Stimulated activated CD8-positive, alpha-beta memory T cell treated with anti-CD3 and anti-CD28 coated beads, Interleukin-4, amount 100 ng/mL, for 24 hours (primary cell): ENCODE results near the gene GALNTL6.

Experiments used
- DNase-seq: peaks from one replicate; pipeline ENCODE4 v3.0.0-alpha.2; 2020; ENCODE audit warnings: low read depth

The GALNTL6 gene

DNA sequence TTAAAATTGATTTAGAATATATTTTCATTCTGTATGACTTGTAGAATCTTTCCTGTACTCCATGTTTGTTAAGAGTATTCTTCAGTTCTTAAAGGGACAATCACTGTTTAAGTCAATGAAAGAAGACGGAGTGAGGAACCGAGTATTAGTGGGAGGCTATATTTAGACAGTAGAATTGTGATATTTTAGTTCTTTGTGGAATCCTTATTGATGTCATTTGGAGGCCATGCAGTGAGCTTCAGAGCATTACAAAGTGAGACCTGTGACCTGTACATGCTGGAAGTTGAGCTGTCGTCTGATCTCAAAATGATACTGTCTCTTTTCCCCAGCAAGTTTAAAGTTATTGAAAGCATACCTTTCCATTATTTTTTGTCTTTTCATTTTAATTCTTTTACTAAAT is 394.7 kb downstream of the GALNTL6 start:
- no peak for DNase-seq

DNA sequence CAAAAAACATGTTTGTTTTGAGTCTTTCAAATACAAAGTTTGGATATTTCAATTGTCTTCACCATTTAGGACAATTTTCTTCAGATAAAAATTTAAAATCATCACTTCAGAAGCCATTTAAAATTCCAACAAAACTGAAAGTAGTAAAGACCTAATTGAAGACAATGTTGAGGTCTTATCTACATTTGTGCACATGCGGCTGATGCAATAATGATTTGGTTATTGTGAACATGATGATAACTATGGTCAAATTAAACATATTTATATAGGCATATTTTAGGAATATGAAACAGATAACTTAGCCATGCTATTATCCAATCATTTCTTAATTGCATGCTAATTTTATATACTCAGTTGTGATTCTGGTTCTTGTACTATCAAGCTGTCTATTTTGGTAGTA is 407.5 kb downstream of the GALNTL6 start:
- no peak for DNase-seq

DNA sequence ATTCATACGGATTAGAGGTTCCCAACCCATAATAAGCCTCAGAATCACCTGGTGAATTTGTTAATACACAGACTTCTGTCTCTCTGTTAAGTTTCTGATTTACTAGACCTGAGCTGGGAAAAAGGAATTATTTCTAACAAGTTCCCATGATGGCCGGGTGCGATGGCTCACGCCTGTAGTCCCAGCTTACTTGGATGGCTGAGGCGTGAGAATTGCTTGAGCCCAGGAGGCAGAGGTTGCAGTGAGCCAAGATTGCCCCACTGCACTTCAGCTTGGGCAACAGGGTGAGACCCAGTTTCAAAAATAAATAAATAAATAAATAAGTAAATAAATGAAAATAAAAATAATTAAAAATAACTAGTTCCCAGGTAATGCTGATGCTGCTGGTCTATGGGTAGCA is 412.3 kb downstream of the GALNTL6 start:
- no peak for DNase-seq

DNA sequence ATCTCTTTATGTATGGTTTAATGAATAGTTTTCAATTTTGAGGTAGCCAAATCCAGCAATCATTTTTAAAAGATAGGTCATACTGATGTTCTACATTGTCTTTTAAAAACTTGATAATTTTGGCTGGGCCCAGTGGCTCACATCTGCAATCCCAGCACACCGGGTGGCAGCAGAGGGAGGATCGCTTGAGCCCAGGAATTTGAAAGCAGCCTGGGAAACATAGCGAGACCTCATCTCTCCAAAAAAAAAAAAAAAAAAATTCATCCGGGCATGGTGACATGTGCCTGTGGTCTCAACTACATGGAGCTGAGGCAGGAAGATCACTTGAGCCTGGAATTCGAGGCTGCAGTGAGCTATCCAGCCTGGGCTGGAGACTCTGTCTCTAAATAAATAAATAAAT is 419.8 kb downstream of the GALNTL6 start:
- DNase-seq: no peak

DNA sequence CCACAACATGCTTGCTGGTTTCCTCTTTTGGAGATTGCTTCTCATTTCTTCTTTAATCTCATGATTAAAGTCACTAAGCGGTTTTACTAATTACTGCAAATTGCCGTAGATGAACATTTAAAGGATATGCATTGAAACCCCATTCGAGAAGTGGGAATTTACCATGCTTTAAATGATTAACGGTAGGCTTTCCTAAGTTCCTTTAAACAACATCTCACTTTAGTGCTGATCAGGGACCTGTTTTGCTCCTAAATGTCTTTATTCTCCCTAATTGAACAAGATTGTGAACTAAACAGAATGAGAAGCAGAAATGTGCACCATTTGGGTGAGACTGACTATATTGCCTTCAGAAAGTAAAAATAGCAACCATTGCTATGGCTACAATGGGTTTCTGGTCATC is 430.3 kb downstream of the GALNTL6 start:
- no peak for DNase-seq

DNA sequence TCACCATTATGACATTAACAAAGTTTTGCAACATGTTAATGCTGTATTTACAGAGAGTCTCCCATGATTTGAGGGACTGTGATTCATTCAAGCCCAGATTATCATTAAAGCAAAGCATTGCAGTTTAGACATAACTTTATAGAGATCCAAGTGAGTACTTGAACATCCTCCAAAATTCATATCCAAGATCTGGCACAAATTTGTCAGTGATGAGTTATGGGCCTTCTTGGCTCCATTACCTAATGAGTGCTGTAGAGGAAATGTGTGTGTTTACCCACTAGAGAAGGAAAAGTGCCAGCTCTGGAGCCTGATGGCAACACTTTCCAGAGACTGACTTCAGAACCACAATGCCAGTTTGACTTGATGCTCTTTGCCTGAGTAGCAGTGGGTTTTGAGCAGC is 432.3 kb downstream of the GALNTL6 start:
- no peak for DNase-seq

DNA sequence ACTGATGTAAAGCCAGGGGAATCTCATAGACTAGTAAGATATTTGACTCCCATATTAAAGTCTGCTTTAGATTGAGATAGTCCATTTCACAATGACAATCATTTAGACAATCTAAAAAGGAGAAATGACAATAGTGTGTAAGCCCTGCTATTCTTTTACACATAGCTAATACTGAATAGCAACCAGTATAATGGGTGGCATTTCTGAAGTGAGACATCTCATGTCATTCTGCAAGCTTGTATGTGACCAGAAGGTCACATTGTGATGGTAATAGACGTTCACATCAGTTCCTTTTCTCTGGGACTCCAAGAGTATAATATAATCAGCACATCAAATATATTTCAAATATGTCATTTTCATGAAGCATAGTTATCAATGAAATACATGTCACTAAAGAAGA is 440.2 kb downstream of the GALNTL6 start:
- DNase-seq: no peak

DNA sequence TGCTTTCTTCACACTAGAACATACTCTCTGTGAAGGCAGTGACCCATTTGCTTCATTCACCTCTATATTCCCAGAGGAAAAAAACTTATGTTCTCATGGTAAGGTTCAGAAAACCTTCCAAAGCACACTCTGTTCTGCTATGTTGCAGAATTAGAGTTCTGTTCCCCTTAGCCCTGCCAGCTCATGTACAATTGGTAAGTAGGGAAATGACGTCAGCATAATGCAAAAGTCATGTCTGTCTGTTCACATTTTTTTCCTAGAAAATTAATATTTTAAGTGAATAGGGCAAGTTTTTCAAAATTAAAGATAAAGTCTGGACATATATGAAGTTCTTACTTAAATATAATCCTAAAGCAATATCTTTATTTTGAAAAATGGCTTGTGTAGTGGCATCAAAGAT is 443.6 kb downstream of the GALNTL6 start:
- no peak for DNase-seq

- no peak for DNase-seq
Observed at GRCh38 chr4:172270397-172270796, 457.2 kb downstream of the GALNTL6 start.

- no peak for DNase-seq
Observed at GRCh38 chr4:172287117-172287516, 473.9 kb downstream of the GALNTL6 start.

- DNase-seq: no peak
Observed at GRCh38 chr4:172305698-172306097, 492.5 kb downstream of the GALNTL6 start.

GRCh38 chr4:172308078-172308477 is 494.9 kb downstream of the GALNTL6 start:
- DNase-seq: no peak

- no peak for DNase-seq
Observed at GRCh38 chr4:172311682-172312081, 498.5 kb downstream of the GALNTL6 start.

GRCh38 chr4:172323288-172323687 is 510.1 kb downstream of the GALNTL6 start:
- no peak for DNase-seq

- no peak for DNase-seq
Observed at GRCh38 chr4:172344308-172344938, 531.2 kb downstream of the GALNTL6 start.

DNA sequence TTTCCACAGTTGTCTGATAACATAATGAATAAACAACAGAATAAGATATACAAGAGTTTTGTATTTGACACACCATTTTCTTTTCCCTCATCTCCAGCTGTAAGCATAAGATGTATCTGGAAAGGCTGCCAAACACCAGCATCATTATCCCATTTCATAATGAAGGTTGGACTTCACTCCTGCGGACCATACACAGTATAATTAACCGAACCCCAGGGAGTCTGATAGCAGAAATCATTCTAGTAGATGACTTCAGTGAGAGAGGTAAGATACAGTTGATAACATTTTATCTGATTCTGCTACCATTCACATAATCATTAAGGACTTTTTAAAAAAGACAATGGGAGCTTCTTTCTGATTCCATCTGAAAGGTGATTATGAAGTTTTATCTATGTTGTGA is 535.2 kb downstream of the GALNTL6 start:
- DNase-seq: no peak

DNA sequence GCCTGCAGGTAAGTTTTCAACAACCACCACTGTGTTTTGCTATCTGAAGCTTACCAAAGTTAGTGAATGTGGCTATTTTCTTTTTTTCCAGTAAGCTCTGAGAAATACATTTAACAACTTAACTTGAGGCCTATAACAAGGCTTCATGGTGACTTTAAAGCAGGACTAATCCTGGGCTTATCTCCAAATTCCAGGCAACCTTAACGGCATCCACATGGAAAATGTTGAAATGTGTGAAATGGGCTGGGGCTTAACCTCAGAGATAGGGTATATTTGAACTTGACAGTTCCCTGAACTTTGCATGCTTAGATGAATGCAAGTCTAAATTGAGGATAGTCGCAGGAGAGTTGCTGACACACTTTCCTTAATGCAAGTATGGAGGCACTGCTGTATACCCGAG is 539.2 kb downstream of the GALNTL6 start:
- no peak for DNase-seq

GRCh38 chr4:172356016-172356415 is 542.8 kb downstream of the GALNTL6 start:
- no peak for DNase-seq

DNA sequence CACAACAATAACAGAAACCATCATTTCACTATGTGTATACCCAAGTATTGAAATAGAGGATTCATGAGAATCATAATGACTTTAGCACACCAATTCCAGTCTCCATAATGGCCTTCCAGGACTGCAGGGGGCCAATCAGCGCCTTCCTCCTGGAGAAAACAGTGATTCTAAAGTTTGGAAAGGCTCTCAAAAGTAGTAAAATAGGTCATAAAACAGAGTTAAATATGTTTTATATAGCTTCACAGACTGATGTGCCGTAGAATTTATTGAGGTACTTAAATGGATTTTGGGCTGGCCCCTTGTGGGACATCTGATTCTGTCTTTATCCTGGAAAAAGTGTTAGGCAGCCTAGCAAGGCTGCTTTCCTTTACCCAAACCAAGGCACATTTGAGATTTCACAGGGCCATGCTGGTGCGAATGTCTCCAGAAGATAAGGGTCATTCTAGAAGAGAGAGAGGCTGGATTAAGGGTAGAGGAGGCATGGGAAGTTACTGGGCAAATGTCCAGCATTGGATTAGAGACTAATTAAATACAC is 543.9 kb downstream of the GALNTL6 start:
- no peak for DNase-seq

DNA sequence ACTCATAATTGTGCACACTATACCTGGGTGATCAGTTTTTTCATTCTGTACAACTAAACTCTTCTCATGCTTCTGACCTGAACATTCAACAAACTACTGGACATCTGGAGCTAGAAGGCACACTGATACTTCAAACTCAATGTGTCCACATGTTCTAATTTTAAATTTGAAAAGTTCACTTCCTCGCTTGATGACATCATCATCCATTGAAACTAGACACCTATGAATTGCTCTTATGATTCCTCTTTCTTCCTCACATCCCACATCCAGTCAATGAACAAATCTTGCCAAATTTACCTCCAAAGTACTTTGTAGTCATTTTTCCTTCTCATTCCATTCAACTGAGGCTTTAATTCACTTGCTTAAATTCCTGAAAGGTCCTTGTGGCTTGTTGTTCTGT is 549.4 kb downstream of the GALNTL6 start:
- DNase-seq: no peak

- DNase-seq: no peak
Observed at GRCh38 chr4:172369471-172369959, 556.3 kb downstream of the GALNTL6 start.

DNA sequence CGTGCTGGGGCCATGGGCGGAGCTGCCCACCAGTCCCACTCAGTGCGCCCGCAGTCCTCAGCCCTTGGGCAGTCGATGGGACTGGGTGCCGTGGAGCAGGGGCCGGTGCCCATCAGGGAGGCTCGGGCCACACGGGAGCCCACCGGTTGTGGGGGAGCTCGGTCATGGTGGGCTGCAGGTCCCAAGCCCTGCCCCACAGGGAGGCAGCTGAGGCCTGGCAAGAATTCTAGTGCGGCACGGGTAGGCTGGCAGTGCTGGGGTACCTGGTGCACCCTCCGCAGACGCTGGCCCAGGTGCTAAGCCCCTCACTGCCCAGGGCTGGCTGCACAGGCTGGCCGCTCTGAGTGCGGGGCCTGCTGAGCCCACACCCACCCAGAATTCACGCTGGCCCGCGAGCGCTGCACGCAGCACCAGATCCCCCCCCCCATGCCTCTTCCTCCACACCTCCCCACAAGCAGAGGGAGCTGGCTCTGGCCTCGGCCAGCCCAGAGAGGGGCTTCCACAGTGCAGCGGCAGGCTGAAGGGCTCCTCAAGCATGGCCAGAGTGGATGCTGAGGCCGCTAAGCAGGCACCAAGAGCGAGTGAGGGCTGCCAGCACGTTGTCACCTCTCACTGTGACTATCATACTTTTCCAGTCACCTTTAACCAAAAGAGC is 564.4 kb downstream of the GALNTL6 start:
- no peak for DNase-seq

GRCh38 chr4:172379834-172380233 is 566.6 kb downstream of the GALNTL6 start:
- no peak for DNase-seq

DNA sequence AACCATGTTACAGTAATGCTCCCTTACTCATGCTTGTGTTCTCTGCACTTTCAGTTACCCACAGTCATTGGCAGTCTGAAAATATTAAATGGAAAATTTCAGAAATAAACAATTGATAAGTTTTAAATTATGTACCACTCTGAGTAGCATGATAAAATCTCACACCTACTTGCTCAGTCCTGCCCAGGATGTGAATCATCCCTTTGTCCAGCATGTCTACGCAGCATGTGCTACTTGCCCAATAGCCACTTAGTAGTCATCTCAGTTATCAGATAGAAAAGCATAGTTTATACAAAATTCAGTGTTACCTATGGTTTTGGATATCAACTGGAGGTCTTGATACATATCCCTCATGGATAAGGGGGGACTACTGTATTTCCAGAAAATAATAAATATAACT is 577.1 kb downstream of the GALNTL6 start:
- no peak for DNase-seq
